Stimulated activated CD4-positive, alpha-beta T cell treated with anti-CD3 and anti-CD28 coated beads, Interleukin-4, amount 100 ng/mL, for 24 hours (primary cell): ENCODE results near the gene AVPR2.

Experiments
- DNase-seq: peaks from one replicate; pipeline ENCODE4 v3.0.0-alpha.2; 2020

The AVPR2 gene

GRCh38 chrX:153886915-153887314, 17.6 kb upstream of the AVPR2 start:
- DNase-seq = no peak

GRCh38 chrX:153887385-153887784, 17.1 kb upstream of the AVPR2 start:
- DNase-seq = no peak

GRCh38 chrX:153888344-153888743, 16.1 kb upstream of the AVPR2 start:
- DNase-seq = no peak

GRCh38 chrX:153889123-153889522, 15.3 kb upstream of the AVPR2 start:
- DNase-seq = no peak

DNA sequence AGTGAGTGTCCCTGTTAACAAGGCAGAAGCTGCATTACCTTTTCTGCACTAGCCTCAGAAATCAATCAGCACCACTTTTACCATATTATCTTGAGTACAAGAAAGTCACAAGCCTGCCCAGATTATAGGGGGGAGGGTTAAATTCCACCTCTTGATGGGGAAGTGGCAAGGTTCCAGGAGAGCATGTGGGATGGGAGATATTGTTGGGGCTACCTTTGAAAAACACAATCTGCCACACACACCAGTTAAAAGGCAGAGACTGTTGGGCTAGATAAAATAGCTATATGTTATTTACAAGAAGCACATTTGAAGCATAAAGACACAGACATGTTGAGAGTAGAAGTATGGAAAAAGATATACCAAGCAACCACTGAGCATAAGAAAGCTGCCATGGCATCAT, 6.6 kb upstream of the AVPR2 start:
- DNase-seq = no peak

GRCh38 chrX:153900831-153901752, 3.4 kb upstream of the AVPR2 start:
- DNase-seq = peak; percentile 65

- no peak for DNase-seq
These were observed 2.7 kb upstream of the AVPR2 start for GRCh38 chrX:153901753-153902140.

GRCh38 chrX:153902385-153902784, 2.1 kb upstream of the AVPR2 start:
- no peak for DNase-seq

- DNase-seq = no peak
These were observed 1.1 kb upstream of the AVPR2 start for GRCh38 chrX:153903238-153903980.

GRCh38 chrX:153905481-153906095, 1.1 kb downstream of the AVPR2 start:
- DNase-seq = no peak

- no peak for DNase-seq
These were observed 1.8 kb downstream of the AVPR2 start for GRCh38 chrX:153906126-153906917.

- DNase-seq = no peak
These were observed 3.0 kb downstream of the AVPR2 start for GRCh38 chrX:153907456-153907855.

DNA sequence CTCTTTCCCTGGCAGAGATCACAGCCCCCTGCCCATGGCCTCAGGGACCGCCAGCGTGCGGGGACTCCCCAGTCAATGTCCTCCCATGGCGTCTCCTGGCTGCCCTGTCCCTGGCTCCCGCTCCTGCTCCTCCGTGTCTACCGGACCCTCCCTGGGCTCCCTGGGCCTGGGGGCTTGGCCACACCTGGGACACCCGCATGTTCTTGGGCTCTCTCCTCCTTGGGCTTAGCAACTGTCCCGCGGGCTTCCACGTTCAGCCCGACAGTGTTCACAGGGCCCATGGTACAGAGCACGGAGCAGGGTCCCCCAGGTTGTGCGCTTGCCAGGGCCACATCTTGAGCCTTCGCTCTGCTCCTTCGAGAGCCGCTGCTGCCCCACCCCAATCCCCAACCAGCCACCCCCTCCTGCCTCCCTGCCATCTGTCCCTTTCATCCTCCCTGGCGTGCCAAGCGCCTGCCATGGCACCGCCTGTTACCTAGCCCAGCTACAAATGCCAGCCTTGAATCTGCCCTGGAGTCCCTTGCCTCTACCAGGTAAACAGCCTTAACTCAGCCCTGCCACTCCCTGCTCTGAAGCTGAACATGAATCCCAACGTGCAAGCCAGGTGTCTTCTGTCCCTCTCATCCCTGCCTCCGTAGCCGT, 3.9 kb downstream of the AVPR2 start:
- no peak for DNase-seq

DNA sequence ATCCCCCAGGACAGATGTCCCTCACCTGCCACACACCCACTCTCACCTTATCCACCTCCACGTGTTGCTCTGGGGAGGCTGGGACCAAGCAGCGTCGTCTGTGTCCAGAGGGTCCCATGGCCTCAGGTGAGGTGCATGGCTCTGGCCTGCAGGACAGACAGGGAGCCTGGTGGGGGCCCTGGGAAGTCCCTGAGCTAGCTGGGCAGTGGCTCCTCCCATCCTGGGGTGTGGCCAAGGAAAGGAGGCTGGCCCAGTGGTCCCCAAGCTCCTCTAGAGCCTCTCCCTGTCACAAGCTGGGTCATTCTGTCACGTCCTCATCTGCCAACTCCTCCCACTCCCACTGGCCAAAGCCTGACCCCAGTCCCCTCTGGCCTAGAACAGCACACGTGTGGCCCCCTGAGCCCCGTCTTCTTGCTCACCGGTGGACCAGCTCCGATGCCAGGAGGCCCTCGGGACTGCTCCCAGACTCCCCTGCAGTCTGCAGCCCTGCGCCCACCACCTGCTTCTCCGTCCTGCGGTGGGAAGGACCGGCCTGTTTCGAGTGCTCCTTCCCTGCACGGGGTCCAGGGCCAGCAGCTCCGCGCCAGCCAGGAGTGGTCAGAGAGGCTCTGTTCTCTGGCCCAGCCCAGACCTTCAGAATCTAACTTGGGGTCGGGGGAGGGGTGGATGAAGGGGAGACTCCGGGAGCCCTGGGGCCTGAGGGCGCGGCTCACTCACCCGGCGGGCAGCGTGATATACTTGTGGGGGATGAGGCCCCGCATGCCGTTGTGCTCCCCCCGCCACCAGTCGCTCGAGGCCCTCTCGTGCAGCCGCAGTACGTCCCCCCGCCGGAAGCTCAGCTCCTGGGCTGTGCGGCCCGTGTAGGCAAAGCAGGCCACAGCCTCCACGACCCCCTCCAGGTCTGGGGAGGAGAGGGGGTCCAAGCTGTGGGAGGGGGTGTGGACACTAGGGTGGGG, 4.8 kb downstream of the AVPR2 start:
- no peak for DNase-seq

DNA sequence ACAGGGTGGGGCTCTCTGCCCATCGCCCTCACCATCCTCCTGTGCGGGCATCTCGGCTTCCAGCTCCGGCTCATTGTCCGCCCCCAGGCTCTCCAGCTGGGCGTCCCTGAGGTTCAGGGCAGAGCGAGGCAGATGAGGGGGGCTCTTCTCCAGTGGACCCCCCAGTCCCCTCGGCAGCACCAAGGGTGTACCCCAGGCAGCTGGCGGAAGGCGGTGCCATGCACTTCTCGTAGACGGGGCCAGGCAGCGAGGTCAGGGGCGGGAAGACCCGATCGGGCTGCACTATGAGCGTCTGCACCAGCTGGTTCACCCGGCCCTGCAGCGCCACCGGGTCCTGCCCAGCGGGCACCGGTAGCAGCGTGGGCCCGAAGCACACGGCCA, 5.5 kb downstream of the AVPR2 start:
- DNase-seq = no peak

GRCh38 chrX:153910446-153910845, 6.0 kb downstream of the AVPR2 start:
- DNase-seq = no peak

DNA sequence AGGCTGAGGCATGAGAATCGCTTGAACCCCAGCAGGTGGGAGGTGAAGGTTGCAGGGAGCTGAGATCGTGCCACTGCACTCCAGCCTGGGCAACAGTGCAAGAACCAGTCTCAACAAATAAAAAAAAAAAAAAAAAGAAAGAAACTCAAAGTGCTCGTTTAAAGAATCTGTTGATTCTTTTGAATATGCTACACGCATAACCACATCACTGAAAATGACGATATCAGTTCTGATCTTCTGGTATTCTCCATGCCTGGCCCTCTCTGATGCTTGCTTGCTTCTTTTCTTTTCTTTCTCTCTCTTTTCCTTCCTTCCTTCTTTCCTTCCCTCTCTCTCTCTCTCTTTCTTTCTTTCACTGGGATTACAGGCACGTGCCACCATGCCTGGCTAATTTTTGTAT, 7.3 kb downstream of the AVPR2 start:
- no peak for DNase-seq

- DNase-seq = no peak
These were observed 8.7 kb downstream of the AVPR2 start for GRCh38 chrX:153913211-153913610.

GRCh38 chrX:153913701-153914100, 9.2 kb downstream of the AVPR2 start:
- DNase-seq = no peak

DNA sequence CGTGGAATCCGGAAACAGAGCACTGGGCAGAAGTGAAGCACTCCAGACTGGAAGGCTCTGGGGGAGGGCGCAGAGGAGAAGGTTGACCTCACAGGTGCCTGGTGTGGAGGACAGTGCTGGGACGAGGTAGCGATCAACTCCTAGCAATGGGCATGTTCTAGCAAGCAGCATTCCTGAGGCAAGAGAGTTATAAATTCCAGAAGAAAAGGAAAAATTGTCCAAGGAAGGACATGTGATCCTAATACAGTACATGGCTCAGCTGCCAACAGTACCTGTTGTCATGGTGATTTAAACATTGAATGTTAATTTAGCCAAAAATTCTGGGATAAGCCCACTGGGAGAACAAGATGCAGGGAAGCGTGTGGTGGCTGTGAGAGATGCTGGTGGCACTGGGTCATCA, 13.4 kb downstream of the AVPR2 start:
- DNase-seq = no peak

GRCh38 chrX:153919281-153919680, 14.8 kb downstream of the AVPR2 start:
- DNase-seq = no peak
